Thyroid gland (tissue), 4 donors: Measurements from ENCODE around the gene KCNH6.

Source experiments
- POLR2A ChIP-seq, 2 donors: fragments of 450-650 bp; IDR thresholded peaks; one replicate each; pipeline ENCODE4 v1.6.1; 2017; ENCODE audit warnings: antibody characterized with exemption in 2 of 2, mild to moderate bottlenecking in 2 of 2, moderate library complexity in 1 of 2
- TF ChIP-seq, protein P1 (sequence below), 6 experiments: fragments of 200-600 bp in 3 of 6; fragments of 450-650 bp in 3 of 6; sonication (generic) in 3 of 6; IDR thresholded peaks; one replicate each; pipeline ENCODE4 v1.5.1; 2016 to 2019; ENCODE audit warnings: antibody characterized with exemption in 6 of 6, mild to moderate bottlenecking in 2 of 6, inconsistent platforms in 1 of 6, moderate library complexity in 1 of 6

- no peak for TF ChIP-seq POLR2A (IDR thresholded peaks at IDR 0.05)
- TF ChIP-seq, protein P1, sequence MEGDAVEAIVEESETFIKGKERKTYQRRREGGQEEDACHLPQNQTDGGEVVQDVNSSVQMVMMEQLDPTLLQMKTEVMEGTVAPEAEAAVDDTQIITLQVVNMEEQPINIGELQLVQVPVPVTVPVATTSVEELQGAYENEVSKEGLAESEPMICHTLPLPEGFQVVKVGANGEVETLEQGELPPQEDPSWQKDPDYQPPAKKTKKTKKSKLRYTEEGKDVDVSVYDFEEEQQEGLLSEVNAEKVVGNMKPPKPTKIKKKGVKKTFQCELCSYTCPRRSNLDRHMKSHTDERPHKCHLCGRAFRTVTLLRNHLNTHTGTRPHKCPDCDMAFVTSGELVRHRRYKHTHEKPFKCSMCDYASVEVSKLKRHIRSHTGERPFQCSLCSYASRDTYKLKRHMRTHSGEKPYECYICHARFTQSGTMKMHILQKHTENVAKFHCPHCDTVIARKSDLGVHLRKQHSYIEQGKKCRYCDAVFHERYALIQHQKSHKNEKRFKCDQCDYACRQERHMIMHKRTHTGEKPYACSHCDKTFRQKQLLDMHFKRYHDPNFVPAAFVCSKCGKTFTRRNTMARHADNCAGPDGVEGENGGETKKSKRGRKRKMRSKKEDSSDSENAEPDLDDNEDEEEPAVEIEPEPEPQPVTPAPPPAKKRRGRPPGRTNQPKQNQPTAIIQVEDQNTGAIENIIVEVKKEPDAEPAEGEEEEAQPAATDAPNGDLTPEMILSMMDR (IDR thresholded peaks at IDR 0.05): no peak
Observed at GRCh38 chr17:63538693-63539595, 15.8 kb downstream of the KCNH6 start.
